H1 (cell line): ENCODE measurements around the gene CUBN. TPM values are rescaled to one million over a fixed set of nuclear protein-coding genes. Genes with fewer than 3 reads are reported as not detected.

Experiments
- GABPA ChIP-seq: IDR thresholded peaks from 2 replicates; pipeline ENCODE4 v1.6.1; 2011; ENCODE audit warnings: mild to moderate bottlenecking, low read length, moderate library complexity, borderline replicate concordance; ENCODE audit not compliant: insufficient read depth
- KDM5A ChIP-seq: fragments of 200-600 bp; IDR thresholded peaks from 2 replicates; pipeline ENCODE4 v1.7.1; 2012; ENCODE audit warnings: mild to moderate bottlenecking, low read length, inconsistent platforms, mixed read lengths
- polyA plus RNA-seq, 7 experiments: library from polyadenylated mRNA; depleted of rRNA in 3 of 7; stranded (reverse) in 5 of 7; unstranded in 2 of 7; fragments of >200 nt in 5 of 7; fragments of 200-250 nt in 2 of 7; gene quantifications; 1 replicate in 5 of 7; 2 replicates in 1 of 7; 4 replicates in 1 of 7; pipeline versions ENCODE4 v1.2.1 to v1.2.3, GENCODE V29; 2011 to 2013; ENCODE audit warnings: missing spikeins in 2 of 7, mixed read lengths in 2 of 7
- total RNA-seq: library from RNA; stranded (reverse); fragmentation: NEBNext Ultra II Directional; extraction: Animal tissue kit (Norgen Biotek cat#: 25700); gene quantifications from 2 replicates; pipeline ENCODE4 v1.2.1, GENCODE V29; 2021
- TF ChIP-seq, protein P1 (sequence below): IDR thresholded peaks from 2 replicates; pipeline ENCODE4 v1.6.1; 2012; ENCODE audit warnings: low read length, inconsistent platforms

CUBN gene
- total and polyA plus RNA-seq, 2 of the 8 experiments (the other 6 are each of a cell fraction or from before 2014, with no cell fraction given) = 0.04 to 0.08 TPM

DNA sequence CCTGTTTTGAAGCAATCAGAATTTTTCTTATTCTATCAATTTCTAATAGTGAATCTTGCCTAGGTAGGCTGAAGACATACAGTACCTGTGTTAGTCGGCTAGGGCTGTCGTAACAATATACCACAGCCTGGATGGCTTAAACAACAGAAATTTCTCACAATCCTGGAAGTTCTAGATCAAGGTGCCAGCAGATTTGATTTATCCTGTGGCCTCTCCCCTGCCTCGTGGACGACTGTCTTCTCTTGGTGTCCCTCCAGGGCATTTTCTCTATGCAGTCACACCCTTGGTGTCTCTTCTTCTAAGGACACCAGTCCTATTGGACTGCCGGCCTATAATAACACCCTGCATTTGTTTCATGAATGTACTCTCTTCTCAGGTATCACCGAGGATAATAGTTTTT, 310.6 kb downstream of the CUBN start (continued):
- TF ChIP-seq KDM5A (no peak), GABPA (no peak)
- TF ChIP-seq, protein P1, sequence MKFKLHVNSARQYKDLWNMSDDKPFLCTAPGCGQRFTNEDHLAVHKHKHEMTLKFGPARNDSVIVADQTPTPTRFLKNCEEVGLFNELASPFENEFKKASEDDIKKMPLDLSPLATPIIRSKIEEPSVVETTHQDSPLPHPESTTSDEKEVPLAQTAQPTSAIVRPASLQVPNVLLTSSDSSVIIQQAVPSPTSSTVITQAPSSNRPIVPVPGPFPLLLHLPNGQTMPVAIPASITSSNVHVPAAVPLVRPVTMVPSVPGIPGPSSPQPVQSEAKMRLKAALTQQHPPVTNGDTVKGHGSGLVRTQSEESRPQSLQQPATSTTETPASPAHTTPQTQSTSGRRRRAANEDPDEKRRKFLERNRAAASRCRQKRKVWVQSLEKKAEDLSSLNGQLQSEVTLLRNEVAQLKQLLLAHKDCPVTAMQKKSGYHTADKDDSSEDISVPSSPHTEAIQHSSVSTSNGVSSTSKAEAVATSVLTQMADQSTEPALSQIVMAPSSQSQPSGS = no peak
